ENCODE measurements around the gene KLK8. TPM values are rescaled to one million over a fixed set of nuclear protein-coding genes. Genes with fewer than 3 reads are reported as not detected.

Gene KLK8
- polyA plus RNA-seq, 3 donors = not detected

DNA sequence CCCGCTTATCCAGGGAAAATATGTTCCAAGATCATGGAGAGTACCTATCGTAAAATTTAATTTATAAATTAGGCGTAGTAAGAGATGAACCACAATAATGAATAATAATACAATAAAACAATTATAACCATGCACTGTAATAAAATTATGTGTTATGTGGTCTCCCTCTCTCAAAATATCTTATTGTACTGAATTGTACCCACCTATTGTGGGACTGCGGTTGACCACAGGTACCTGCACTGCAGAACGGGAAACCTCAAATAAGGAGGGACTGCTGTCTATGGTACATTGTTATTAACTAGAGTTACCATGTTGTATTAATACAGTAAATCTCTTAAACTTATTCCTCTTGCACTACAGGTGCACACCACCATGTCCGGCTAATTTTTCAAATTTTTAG lies 38.7 kb upstream of the KLK8 start:
- Mint-ChIP-seq H3K9me3 (peaks cover 0 to 13% (median 0%) of the 10 kb centered on the region in 7 donors), H3K27me3 (ENCODE audit: low read depth in 3 of 3) (peaks cover 6 to 14% (median 7%) of the 10 kb centered on the region in 3 donors), H3K4me3 (no peak overlapping the region), H3K4me1 (no peaks in the 10 kb centered on the region), H3K27ac (no peak overlapping the region), H3K36me3 (no peaks in the 10 kb centered on the region)
- no peak for TF ChIP-seq CTCF (IDR thresholded peaks at IDR 0.05)
- WGBS (ENCODE audit: insufficient coverage) = no CpG with 5 or more reads among the region's 6 CpGs
- Histone ChIP-seq H3K4me1 (ENCODE audit: control insufficient read depth in 1 of 2, insufficient read depth in 2 of 2, low read length in 2 of 2) (no peaks in the 10 kb centered on the region), H4K20me1 (ENCODE audit: insufficient read depth, low read length) (no peaks in the 10 kb centered on the region), H3K4me3 (replicated peaks in 1 of 3; ENCODE audit: low read depth in 2 of 3, low read length in 3 of 3) (no peak overlapping the region), H3K27me3 (ENCODE audit: control insufficient read depth in 2 of 2, insufficient read depth in 2 of 2, low read length in 2 of 2) (no peaks in the 10 kb centered on the region), H3K9ac (ENCODE audit: insufficient read depth, low read length, poor library complexity, severe bottlenecking) (no peak overlapping the region), H3K79me2 (ENCODE audit: insufficient read depth, low read length) (no peaks in the 10 kb centered on the region), H3K27ac (ENCODE audit: low read depth in 1 of 2, low read length in 2 of 2) (no peak overlapping the region), H2AFZ (ENCODE audit: insufficient read depth, low read depth, low read length, poor library complexity, severe bottlenecking) (no peak overlapping the region), H3K9me3 (replicated peaks in 1 of 2; ENCODE audit: control insufficient read depth in 1 of 2, insufficient read depth in 1 of 2, low read length in 2 of 2) (no peaks in the 10 kb centered on the region), H3K4me2 (replicated peaks; ENCODE audit: extremely low read depth, low read length, poor library complexity, severe bottlenecking) (no peak overlapping the region), H3K36me3 (replicated peaks in 1 of 2; ENCODE audit: control insufficient read depth in 1 of 2, insufficient read depth in 2 of 2, low read length in 2 of 2) (no peaks in the 10 kb centered on the region)
- no peak for DNase-seq
- intact Hi-C loops (cut with micrococcal nuclease) = no loop called here

DNA sequence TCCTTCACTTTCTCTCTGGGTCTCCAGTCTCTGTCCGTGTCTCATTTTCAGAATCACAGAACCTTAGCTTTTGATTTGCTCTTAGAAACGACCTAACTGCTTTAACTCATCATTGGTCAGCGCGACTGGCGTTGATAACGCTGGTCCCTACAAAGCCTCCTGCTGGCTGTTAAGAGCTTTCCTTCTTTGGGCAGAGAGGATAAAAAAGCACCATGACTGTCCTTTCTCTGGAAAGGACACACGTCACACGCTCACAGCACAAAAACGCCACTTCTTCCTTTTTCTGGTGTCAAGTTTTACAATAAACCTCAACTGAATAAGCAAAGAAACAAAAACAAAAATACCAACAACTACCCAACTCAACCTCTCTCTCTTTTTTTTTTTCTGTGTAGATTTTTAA lies 35.1 kb upstream of the KLK8 start:
- H4K20me1 ChIP-seq (ENCODE audit: insufficient read depth, low read length) = no peaks in the 10 kb centered on the region
- no peak overlapping the region for H3K27ac ChIP-seq (ENCODE audit: low read depth in 1 of 2, low read length in 2 of 2)
- H3K9me3 ChIP-seq (replicated peaks in 1 of 2; ENCODE audit: control insufficient read depth in 1 of 2, insufficient read depth in 1 of 2, low read length in 2 of 2) = no peaks in the 10 kb centered on the region
- no peak for TF ChIP-seq CTCF (IDR thresholded peaks at IDR 0.05)
- H3K4me1 ChIP-seq (ENCODE audit: control insufficient read depth in 1 of 2, insufficient read depth in 2 of 2, low read length in 2 of 2) = no peaks in the 10 kb centered on the region
- H3K9ac ChIP-seq (ENCODE audit: insufficient read depth, low read length, poor library complexity, severe bottlenecking) = no peak overlapping the region
- no peaks in the 10 kb centered on the region for H3K27me3 ChIP-seq (ENCODE audit: control insufficient read depth in 2 of 2, insufficient read depth in 2 of 2, low read length in 2 of 2)
- no peak overlapping the region for H2AFZ ChIP-seq (ENCODE audit: insufficient read depth, low read depth, low read length, poor library complexity, severe bottlenecking)
- Mint-ChIP-seq H3K4me3 (no peak overlapping the region), H3K27ac (no peak overlapping the region), H3K9me3 (peaks cover 0 to 5% (median 0%) of the 10 kb centered on the region in 7 donors), H3K4me1 (no peaks in the 10 kb centered on the region), H3K27me3 (ENCODE audit: low read depth in 3 of 3) (peaks cover 8 to 20% (median 9%) of the 10 kb centered on the region in 3 donors), H3K36me3 (no peaks in the 10 kb centered on the region)
- intact Hi-C loops (cut with micrococcal nuclease) = no loop called here
- no peak overlapping the region for H3K4me2 ChIP-seq (replicated peaks; ENCODE audit: extremely low read depth, low read length, poor library complexity, severe bottlenecking)
- WGBS (ENCODE audit: insufficient coverage) = 64% methylated on average over 8 of the region's 9 CpGs
- H3K79me2 ChIP-seq (ENCODE audit: insufficient read depth, low read length) = no peaks in the 10 kb centered on the region
- DNase-seq = no peak
- H3K36me3 ChIP-seq (replicated peaks in 1 of 2; ENCODE audit: control insufficient read depth in 1 of 2, insufficient read depth in 2 of 2, low read length in 2 of 2) = no peaks in the 10 kb centered on the region
- H3K4me3 ChIP-seq (replicated peaks in 1 of 3; ENCODE audit: low read depth in 2 of 3, low read length in 3 of 3) = no peak overlapping the region
